ENCODE results near the gene ADAM22. TPM values are rescaled to one million over a fixed set of nuclear protein-coding genes. Genes with fewer than 3 reads are reported as not detected.

The ADAM22 gene
- total and polyA plus RNA-seq, 2 experiments from 2014 or later = 2.7 to 18.7 TPM

DNA sequence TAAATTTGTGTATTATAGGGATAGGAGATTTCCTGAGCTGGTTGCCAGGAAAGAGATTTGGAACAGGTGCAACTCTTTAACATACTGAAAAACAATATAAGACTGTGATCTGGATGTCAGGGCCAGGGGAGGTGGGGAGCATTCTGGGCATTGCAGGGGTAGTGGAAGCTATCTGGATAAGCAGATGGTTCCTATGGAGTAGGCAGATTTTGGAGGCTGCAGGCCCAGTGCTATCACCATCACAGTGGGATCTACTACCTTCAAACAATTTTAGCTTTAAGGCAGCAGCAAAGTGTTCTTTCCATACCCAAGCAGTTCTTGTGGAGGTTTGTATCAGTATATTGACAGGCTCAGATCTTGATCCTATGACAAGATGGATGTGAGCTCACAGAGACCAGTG lies 71.1 kb downstream of the ADAM22 start:
- TF ChIP-seq, protein P1, sequence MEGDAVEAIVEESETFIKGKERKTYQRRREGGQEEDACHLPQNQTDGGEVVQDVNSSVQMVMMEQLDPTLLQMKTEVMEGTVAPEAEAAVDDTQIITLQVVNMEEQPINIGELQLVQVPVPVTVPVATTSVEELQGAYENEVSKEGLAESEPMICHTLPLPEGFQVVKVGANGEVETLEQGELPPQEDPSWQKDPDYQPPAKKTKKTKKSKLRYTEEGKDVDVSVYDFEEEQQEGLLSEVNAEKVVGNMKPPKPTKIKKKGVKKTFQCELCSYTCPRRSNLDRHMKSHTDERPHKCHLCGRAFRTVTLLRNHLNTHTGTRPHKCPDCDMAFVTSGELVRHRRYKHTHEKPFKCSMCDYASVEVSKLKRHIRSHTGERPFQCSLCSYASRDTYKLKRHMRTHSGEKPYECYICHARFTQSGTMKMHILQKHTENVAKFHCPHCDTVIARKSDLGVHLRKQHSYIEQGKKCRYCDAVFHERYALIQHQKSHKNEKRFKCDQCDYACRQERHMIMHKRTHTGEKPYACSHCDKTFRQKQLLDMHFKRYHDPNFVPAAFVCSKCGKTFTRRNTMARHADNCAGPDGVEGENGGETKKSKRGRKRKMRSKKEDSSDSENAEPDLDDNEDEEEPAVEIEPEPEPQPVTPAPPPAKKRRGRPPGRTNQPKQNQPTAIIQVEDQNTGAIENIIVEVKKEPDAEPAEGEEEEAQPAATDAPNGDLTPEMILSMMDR (conservative IDR thresholded peaks at IDR 0.05; ENCODE audit: low read depth in 2 of 2) = no peak
- no peak for TF ChIP-seq STAT1 (IDR thresholded peaks at IDR 0.05; ENCODE audit: unreplicated experiment)
- Histone ChIP-seq H3K27ac (ENCODE audit: low read depth) (no peak overlapping the region), H3K36me3 (ENCODE audit: insufficient read depth) (no peaks in the 10 kb centered on the region), H3K4me2 (no peak overlapping the region), H3K4me3 (no peak overlapping the region), H3K4me1 (ENCODE audit: insufficient read depth) (peaks cover 8% of the 10 kb centered on the region; the same call in 1 of the 2 replicates), H3F3A (replicated peaks; ENCODE audit: low read depth) (no peaks in the 10 kb centered on the region), H3K9me2 (ENCODE audit: insufficient read depth) (no peaks in the 10 kb centered on the region), H3K79me2 (replicated peaks; ENCODE audit: insufficient read depth) (no peaks in the 10 kb centered on the region), H2AFZ (no peak overlapping the region), H3K27me3 (ENCODE audit: insufficient read depth) (no peaks in the 10 kb centered on the region), H4K20me1 (replicated peaks; ENCODE audit: insufficient read depth) (no peaks in the 10 kb centered on the region)
- no peak for ATAC-seq
- no peaks in the 10 kb centered on the region for H3K27me3 Mint-ChIP-seq (ENCODE audit: insufficient read depth, low read depth, poor library complexity)
- no peak overlapping the region for H3K4me3 Mint-ChIP-seq
- peaks cover 18% of the 10 kb centered on the region for H3K4me1 Mint-ChIP-seq
- no peaks in the 10 kb centered on the region for H3K9me3 Mint-ChIP-seq
- H3K27ac Mint-ChIP-seq = no peak overlapping the region
- no peak for DNase-seq (ENCODE audit: low spot score)
- peaks cover 2% of the 10 kb centered on the region; the same call in 1 of the 3 replicates for H3K36me3 Mint-ChIP-seq (ENCODE audit: low read depth)

DNA sequence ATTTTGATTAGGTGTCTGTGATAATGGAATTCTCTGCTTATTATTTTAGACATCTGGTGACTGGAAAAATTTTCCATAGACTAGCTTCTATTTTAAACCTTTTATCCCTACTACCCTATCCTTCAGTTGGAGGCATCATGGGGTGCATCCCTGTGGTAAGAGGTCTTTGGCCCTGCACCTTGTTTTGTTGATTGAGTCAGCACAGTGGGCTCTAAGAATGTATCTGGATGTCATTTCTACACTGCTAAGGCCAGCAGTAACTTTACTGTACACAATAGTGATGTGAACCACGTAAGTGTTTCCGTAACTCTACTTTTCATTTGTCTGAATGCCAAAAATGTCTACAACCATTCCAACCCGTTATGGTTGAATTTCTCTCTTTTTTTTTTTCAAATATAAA lies 75.6 kb downstream of the ADAM22 start:
- Histone ChIP-seq H3K79me2 (replicated peaks; ENCODE audit: insufficient read depth) (no peaks in the 10 kb centered on the region), H3K27me3 (ENCODE audit: insufficient read depth) (no peaks in the 10 kb centered on the region), H3K4me1 (ENCODE audit: insufficient read depth) (no peaks in the 10 kb centered on the region), H3F3A (replicated peaks; ENCODE audit: low read depth) (no peaks in the 10 kb centered on the region), H3K27ac (ENCODE audit: low read depth) (no peak overlapping the region), H3K9me2 (ENCODE audit: insufficient read depth) (no peaks in the 10 kb centered on the region), H3K4me3 (no peak overlapping the region), H2AFZ (no peak overlapping the region), H3K4me2 (no peak overlapping the region), H3K36me3 (ENCODE audit: insufficient read depth) (no peaks in the 10 kb centered on the region), H4K20me1 (replicated peaks; ENCODE audit: insufficient read depth) (no peaks in the 10 kb centered on the region)
- no peak for ATAC-seq
- H3K4me1 Mint-ChIP-seq = no peaks in the 10 kb centered on the region
- H3K4me3 Mint-ChIP-seq = no peak overlapping the region
- H3K36me3 Mint-ChIP-seq (ENCODE audit: low read depth) = peaks cover 2% of the 10 kb centered on the region; the same call in 1 of the 3 replicates
- no peak for DNase-seq (ENCODE audit: low spot score)
- no peaks in the 10 kb centered on the region for H3K9me3 Mint-ChIP-seq
- no peak overlapping the region for H3K27ac Mint-ChIP-seq
- no peaks in the 10 kb centered on the region for H3K27me3 Mint-ChIP-seq (ENCODE audit: insufficient read depth, low read depth, poor library complexity)
- TF ChIP-seq, protein P1 (conservative IDR thresholded peaks at IDR 0.05; ENCODE audit: low read depth in 2 of 2) = no peak
- no peak for TF ChIP-seq POLR2AphosphoS5 (IDR thresholded peaks at IDR 0.05; ENCODE audit: low read depth)
- TF ChIP-seq CREB1 (CRISPR knock-in tag; IDR thresholded peaks at IDR 0.05; ENCODE audit: low read depth) = no peak
- no peak for TF ChIP-seq REST (IDR thresholded peaks at IDR 0.05; ENCODE audit: unreplicated experiment)
- no peak for TF ChIP-seq ZNF114 (CRISPR knock-in tag; IDR thresholded peaks at IDR 0.05)
- no peak for TF ChIP-seq ZNF331 (CRISPR knock-in tag; IDR thresholded peaks at IDR 0.05; ENCODE audit: low read depth)
- TF ChIP-seq ZNF462 (CRISPR knock-in tag; IDR thresholded peaks at IDR 0.05) = no peak

Data from GM23338 (cell line).